Thoracic aorta (tissue), 2 donors: ENCODE results near the gene PTCHD1. TPM values are rescaled to one million over a fixed set of nuclear protein-coding genes. Genes with fewer than 3 reads are reported as not detected.

Experiments used
- ATAC-seq: fragments of 150-250 bp; one replicate; pipeline ENCODE4 v1.8.0; 2017; ENCODE audit warnings: low read depth; ENCODE audit not compliant: insufficient number of reproducible peaks, low FRiP score
- DNase-seq: peaks from one replicate; pipeline ENCODE4 v3.0.0-alpha.2; 2020; ENCODE audit warnings: low spot score
- H3K27ac ChIP-seq, 2 donors: fragments of 200-600 bp; sonication (generic); 1 replicate in 1 of 2; 2 replicates in 1 of 2; pipeline ENCODE4 v1.5.1; 2016; ENCODE audit warnings: mild to moderate bottlenecking in 2 of 2, moderate library complexity in 2 of 2
- H3K27me3 ChIP-seq: fragments of 200-600 bp; sonication (generic); replicated peaks from 2 replicates; pipeline ENCODE4 v1.6.0; 2016; ENCODE audit warnings: mild to moderate bottlenecking; ENCODE audit not compliant: insufficient read depth
- H3K36me3 ChIP-seq: fragments of 200-600 bp; sonication (generic); one replicate; pipeline ENCODE4 v1.5.1; 2016
- H3K4me1 ChIP-seq, 2 donors: fragments of 200-600 bp; sonication (generic); 1 replicate in 1 of 2; 2 replicates in 1 of 2; pipeline versions ENCODE4 v1.5.1 to v1.6.0; 2016; ENCODE audit warnings: low read depth in 2 of 2, mild to moderate bottlenecking in 1 of 2; ENCODE audit not compliant: control insufficient read depth in 1 of 2
- H3K4me3 ChIP-seq: fragments of 200-600 bp; sonication (generic); 2 replicates; pipeline ENCODE4 v1.5.1; 2016; ENCODE audit warnings: mild to moderate bottlenecking
- H3K9me3 ChIP-seq: fragments of 200-600 bp; sonication (generic); 2 replicates; pipeline ENCODE4 v1.5.1; 2016
- total RNA-seq, 2 donors: library from RNA; depleted of rRNA; stranded (reverse); fragments of >200 nt; gene quantifications; one replicate each; pipeline versions ENCODE4 v1.1.0 to v1.2.3, GENCODE V29; 2016
- TF ChIP-seq, protein P1 (sequence below): fragments of 200-600 bp; sonication (generic); IDR thresholded peaks from one replicate; pipeline ENCODE4 v1.5.1; 2019; ENCODE audit warnings: antibody characterized with exemption

The PTCHD1 gene
- total RNA-seq, 2 donors from 2014 or later = 0.54 to 1.6 TPM

DNA sequence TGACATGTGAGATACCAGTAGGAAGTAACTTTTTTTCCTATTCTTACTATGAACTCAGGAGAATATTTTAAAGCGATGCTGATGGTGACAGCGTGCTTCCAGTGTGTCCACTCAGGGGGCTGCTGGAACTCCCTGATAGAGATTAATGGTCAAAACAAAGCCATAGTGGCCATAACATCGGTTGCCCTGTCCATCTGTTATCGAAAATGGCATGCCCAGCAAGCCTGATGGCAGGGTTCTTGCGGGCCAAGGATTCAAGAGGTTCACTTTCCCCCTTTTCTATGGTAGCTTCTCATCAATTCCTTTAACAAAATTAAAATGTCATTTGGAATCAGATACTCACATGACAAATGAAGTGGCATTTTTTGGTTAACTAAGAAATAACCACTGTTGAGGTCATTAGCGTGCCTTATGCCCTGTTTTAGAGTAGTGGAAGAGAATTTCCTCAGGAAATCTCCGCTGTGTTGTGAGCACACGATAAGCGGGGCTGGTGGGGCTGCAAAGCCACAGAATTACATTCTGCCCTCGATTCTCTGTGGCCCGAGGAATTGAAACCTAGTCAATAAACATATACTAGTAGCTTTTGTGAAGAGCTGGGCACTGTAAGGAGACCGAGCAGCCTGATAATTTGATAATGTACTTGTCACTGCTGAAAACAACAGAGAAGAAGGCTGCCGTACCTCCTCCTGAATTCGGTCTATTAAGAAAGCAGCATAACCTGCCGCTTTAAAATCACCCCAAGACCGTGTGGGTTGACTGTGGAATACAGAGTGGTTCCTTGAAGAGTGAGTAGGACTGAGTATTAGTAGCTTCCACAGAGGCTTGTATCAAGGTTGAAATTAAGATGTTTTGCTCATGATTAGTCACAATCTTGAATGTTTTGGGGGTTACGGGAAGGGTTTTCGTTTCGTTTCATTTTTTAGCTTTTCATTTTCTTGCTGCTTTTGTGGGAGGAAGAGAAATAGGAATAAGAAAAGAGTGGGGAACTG lies 46.7 kb downstream of the PTCHD1 start:
- H3K4me3 ChIP-seq = no peak overlapping the region
- H3K27me3 ChIP-seq = no peaks in the 10 kb centered on the region
- no peak overlapping the region for H3K27ac ChIP-seq
- no peak for ATAC-seq
- no peak for DNase-seq
- TF ChIP-seq, protein P1, sequence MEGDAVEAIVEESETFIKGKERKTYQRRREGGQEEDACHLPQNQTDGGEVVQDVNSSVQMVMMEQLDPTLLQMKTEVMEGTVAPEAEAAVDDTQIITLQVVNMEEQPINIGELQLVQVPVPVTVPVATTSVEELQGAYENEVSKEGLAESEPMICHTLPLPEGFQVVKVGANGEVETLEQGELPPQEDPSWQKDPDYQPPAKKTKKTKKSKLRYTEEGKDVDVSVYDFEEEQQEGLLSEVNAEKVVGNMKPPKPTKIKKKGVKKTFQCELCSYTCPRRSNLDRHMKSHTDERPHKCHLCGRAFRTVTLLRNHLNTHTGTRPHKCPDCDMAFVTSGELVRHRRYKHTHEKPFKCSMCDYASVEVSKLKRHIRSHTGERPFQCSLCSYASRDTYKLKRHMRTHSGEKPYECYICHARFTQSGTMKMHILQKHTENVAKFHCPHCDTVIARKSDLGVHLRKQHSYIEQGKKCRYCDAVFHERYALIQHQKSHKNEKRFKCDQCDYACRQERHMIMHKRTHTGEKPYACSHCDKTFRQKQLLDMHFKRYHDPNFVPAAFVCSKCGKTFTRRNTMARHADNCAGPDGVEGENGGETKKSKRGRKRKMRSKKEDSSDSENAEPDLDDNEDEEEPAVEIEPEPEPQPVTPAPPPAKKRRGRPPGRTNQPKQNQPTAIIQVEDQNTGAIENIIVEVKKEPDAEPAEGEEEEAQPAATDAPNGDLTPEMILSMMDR = no peak
- no peaks in the 10 kb centered on the region for H3K36me3 ChIP-seq
- H3K4me1 ChIP-seq = peaks cover 0 to 31% of the 10 kb centered on the region in 2 donors
- H3K9me3 ChIP-seq = no peaks in the 10 kb centered on the region

DNA sequence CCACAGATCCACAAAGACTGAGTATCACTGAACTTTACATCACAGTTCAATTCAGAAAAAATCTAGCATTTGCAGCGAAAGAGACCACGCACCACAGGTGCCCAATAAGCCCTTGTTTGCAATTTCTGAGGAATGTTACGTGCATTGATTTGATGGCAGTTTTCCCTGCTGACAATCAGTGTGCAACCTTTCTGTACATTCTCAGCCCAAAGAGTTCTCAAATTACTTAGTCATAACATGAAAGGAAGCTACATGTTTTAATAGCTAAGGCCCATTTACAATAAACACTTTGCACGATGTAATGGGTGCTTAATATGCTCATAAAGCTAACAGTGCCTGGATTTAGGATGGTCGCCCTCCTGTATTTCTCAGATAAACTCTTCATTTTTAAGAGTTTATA lies 47.9 kb downstream of the PTCHD1 start:
- peaks cover 0 to 27% of the 10 kb centered on the region in 2 donors for H3K4me1 ChIP-seq
- no peak overlapping the region for H3K4me3 ChIP-seq
- no peaks in the 10 kb centered on the region for H3K9me3 ChIP-seq
- no peak for DNase-seq
- no peaks in the 10 kb centered on the region for H3K27me3 ChIP-seq
- ATAC-seq = no peak
- TF ChIP-seq, protein P1 = no peak
- no peak overlapping the region for H3K27ac ChIP-seq
- H3K36me3 ChIP-seq = no peaks in the 10 kb centered on the region

DNA sequence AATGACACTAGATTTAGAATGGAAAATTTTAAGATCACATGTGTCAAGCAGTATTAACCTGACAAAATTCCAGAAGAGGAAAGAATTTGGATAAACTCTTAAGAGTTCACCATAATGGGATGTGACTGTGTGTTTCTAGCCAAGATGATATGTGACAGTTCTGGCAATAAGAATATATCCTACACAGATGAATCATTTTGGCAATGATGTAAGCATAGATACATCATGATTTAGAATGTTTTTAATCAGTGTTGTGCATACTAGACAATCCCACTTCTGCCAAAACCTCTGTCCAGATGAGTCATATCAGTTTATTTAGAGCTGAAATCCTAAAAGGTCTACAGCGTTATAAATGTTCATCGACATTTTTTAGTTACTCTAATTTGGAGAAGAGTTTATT lies 48.8 kb downstream of the PTCHD1 start:
- Histone ChIP-seq H3K4me3 (no peak overlapping the region), H3K27me3 (no peaks in the 10 kb centered on the region), H3K9me3 (no peaks in the 10 kb centered on the region), H3K36me3 (no peaks in the 10 kb centered on the region), H3K27ac (no peak overlapping the region), H3K4me1 (peaks cover 0 to 22% of the 10 kb centered on the region in 2 donors)
- DNase-seq = no peak
- TF ChIP-seq, protein P1 = no peak
- ATAC-seq = no peak

DNA sequence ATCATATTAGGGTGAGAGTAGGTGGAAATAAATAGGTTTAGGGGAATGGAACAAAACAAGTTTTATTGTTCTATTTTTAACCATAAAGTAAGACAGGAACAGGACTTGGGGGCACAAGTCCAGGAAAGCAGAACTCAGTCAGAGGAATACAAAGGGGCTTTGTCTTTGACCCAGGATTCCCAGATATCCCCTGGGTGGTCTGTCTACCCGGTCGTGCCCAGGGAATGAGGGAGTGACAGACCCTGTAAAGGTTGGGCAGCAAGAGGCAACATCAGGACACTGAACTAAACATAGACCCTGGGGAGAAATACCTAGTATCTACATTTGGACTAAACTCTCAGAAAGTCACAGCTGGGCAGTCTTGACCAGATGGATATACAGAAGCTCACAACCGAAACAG lies 50.6 kb downstream of the PTCHD1 start:
- ATAC-seq (no peak), DNase-seq (no peak)
- H3K4me1 ChIP-seq = peaks cover 0 to 22% of the 10 kb centered on the region in 2 donors
- H3K4me3 ChIP-seq = no peak overlapping the region
- H3K9me3 ChIP-seq = no peaks in the 10 kb centered on the region
- H3K27ac ChIP-seq = no peak overlapping the region
- H3K27me3 ChIP-seq = no peaks in the 10 kb centered on the region
- H3K36me3 ChIP-seq = no peaks in the 10 kb centered on the region
- TF ChIP-seq, protein P1 = no peak

DNA sequence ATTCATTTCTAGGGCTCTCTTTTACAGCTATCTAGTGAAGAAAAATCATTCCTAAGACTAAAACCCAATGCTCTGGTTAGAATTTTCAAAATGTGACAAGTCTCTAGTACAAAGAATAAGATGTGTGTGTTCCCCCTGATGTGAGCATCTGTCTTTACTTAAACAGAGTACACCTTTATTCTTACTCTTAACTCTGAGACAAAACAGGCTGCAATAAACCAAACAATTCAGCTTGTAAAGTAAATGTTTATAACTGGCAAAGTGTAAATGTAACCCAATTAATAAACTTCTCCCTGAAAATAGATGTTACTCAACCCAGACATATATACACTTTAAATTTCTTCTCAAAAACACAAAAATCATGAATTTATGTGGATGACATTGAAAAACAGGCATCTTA lies 51.6 kb downstream of the PTCHD1 start:
- DNase-seq (no peak), ATAC-seq (no peak)
- Histone ChIP-seq H3K4me3 (no peak overlapping the region), H3K27me3 (no peaks in the 10 kb centered on the region), H3K27ac (no peak overlapping the region), H3K9me3 (no peaks in the 10 kb centered on the region), H3K36me3 (no peaks in the 10 kb centered on the region), H3K4me1 (peaks cover 0 to 22% of the 10 kb centered on the region in 2 donors)
- TF ChIP-seq, protein P1 = no peak
